ENCODE measurements around the gene TRDMT1.

DNA sequence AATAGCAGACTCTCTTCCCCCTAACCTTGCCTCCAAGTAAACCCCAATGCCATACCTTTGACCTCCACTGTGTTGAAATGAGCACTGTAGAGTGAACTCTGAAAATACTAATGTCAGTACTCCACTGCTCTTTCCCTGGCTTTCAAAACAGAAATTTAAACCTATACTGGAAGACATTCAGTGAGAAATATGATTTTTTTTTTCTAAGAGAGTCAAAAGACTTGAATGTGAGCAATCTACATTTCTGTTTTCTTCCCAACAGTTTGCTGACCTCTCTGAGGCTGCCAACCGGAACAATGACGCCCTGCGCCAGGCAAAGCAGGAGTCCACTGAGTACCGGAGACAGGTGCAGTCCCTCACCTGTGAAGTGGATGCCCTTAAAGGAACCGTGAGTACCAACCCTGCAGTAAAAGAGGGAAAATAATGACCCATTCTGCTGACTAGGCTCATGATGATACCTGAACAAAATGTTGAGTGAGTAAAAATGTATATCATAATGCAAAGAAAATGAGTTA lies 33.0 kb upstream of the TRDMT1 start:
- TF ChIP-seq CTCF (conservative IDR thresholded peaks at IDR 0.05; ENCODE audit: low read length) (no peak), EZH2phosphoT487 (IDR thresholded peaks at IDR 0.05; ENCODE audit: borderline replicate concordance, low read depth, low read length) (no peak)
